ENCODE results near the gene OR8S1.
"Not testable (repeated sequence)": the region's sequence is repeated elsewhere in the genome, so short reads cannot be mapped to it uniquely, and the experiment has no call there.

- TF ChIP-seq EZH2 (IDR thresholded peaks at IDR 0.05; ENCODE audit: low read length, unreplicated experiment); CTCF (conservative IDR thresholded peaks at IDR 0.05; ENCODE audit: low read depth, low read length): not testable (repeated sequence)
These were observed 26.2 kb downstream of the OR8S1 start for GRCh38 chr12:48551636-48552035.
